ACC112 (cell line): ENCODE data around the gene WNT2B.

Source experiments
- H2AFZ ChIP-seq: fragments of 200-600 bp; sonication (generic); one replicate; pipeline ENCODE4 v1.6.0; 2017; ENCODE audit warnings: antibody characterized with exemption, low read length; ENCODE audit not compliant: unreplicated experiment
- H3K27ac ChIP-seq: fragments of 200-600 bp; sonication (generic); 2 replicates; pipeline ENCODE4 v1.5.1; 2014; ENCODE audit warnings: low read depth, mild to moderate bottlenecking, antibody characterized with exemption, low read length, moderate library complexity
- H3K27me3 ChIP-seq: fragments of 200-600 bp; sonication (generic); 2 replicates; pipeline ENCODE4 v1.6.1; 2014; ENCODE audit warnings: mild to moderate bottlenecking, antibody characterized with exemption, low read length, moderate library complexity, mixed read lengths; ENCODE audit not compliant: insufficient read depth
- H3K36me3 ChIP-seq: fragments of 200-600 bp; sonication (generic); 2 replicates; pipeline ENCODE4 v1.6.1; 2016; ENCODE audit warnings: mild to moderate bottlenecking, antibody characterized with exemption, low read length, moderate library complexity, mixed read lengths; ENCODE audit not compliant: insufficient read depth
- H3K4me1 ChIP-seq: fragments of 200-600 bp; sonication (generic); one replicate; pipeline ENCODE4 v1.6.1; 2016; ENCODE audit warnings: low read length, mixed read lengths; ENCODE audit not compliant: insufficient read depth, unreplicated experiment, control insufficient read depth
- H3K4me3 ChIP-seq: fragments of 200-600 bp; sonication (generic); 2 replicates; pipeline ENCODE4 v1.5.1; 2014; ENCODE audit warnings: mild to moderate bottlenecking, low read depth, low read length
- H3K79me2 ChIP-seq: fragments of 200-600 bp; sonication (generic); one replicate; pipeline ENCODE4 v1.6.0; 2016; ENCODE audit warnings: low read length; ENCODE audit not compliant: control insufficient read depth, unreplicated experiment, insufficient read depth

WNT2B gene

GRCh38 chr1:112542206-112542973, 33.6 kb downstream of the WNT2B start:
- Histone ChIP-seq H3K36me3 (peaks cover 7% of the 10 kb centered on the region; the same call in 1 of the 2 replicates), H3K79me2 (no peaks in the 10 kb centered on the region), H2AFZ (no peak overlapping the region), H3K4me1 (peaks cover 33% of the 10 kb centered on the region), H3K27me3 (no peaks in the 10 kb centered on the region), H3K27ac (peak overlapping the region; percentile 5; the same call in 1 of the 2 replicates), H3K4me3 (no peak overlapping the region)

- H3K27me3 ChIP-seq, result no peaks in the 10 kb centered on the region
- H3K79me2 ChIP-seq, result no peaks in the 10 kb centered on the region
- no peak overlapping the region for H2AFZ ChIP-seq
- peaks cover 33% of the 10 kb centered on the region for H3K4me1 ChIP-seq
- H3K36me3 ChIP-seq, result peaks cover 13% of the 10 kb centered on the region; the same call in 1 of the 2 replicates
- H3K27ac ChIP-seq, result peak overlapping the region; percentile 100
- peak overlapping the region; percentile 54 for H3K4me3 ChIP-seq
Measured at GRCh38 chr1:112544011-112544688, 35.4 kb downstream of the WNT2B start.

GRCh38 chr1:112544751-112545150, 36.0 kb downstream of the WNT2B start:
- H3K27me3 ChIP-seq, result no peaks in the 10 kb centered on the region

GRCh38 chr1:112546076-112546475, 37.3 kb downstream of the WNT2B start:
- Histone ChIP-seq H3K36me3 (peaks cover 9% of the 10 kb centered on the region; the same call in 1 of the 2 replicates), H3K27me3 (no peaks in the 10 kb centered on the region), H3K4me1 (peaks cover 33% of the 10 kb centered on the region), H3K27ac (peak overlapping the region; percentile 100), H3K79me2 (no peaks in the 10 kb centered on the region), H3K4me3 (no peak overlapping the region), H2AFZ (no peak overlapping the region)

More at GRCh38 chr1:112544751-112545150, 36.0 kb downstream of the WNT2B start:
- Histone ChIP-seq H3K79me2 (no peaks in the 10 kb centered on the region), H3K4me3 (peak overlapping the region; percentile 54), H2AFZ (no peak overlapping the region), H3K36me3 (peaks cover 13% of the 10 kb centered on the region; the same call in 1 of the 2 replicates), H3K4me1 (peaks cover 33% of the 10 kb centered on the region), H3K27ac (peak overlapping the region; percentile 100)

- H3K4me1 ChIP-seq, result peaks cover 28% of the 10 kb centered on the region
- no peaks in the 10 kb centered on the region for H3K27me3 ChIP-seq
- peaks cover 15% of the 10 kb centered on the region for H3K36me3 ChIP-seq
- H3K4me3 ChIP-seq, result no peak overlapping the region
- no peak overlapping the region for H2AFZ ChIP-seq
- H3K27ac ChIP-seq, result no peak overlapping the region
- H3K79me2 ChIP-seq, result no peaks in the 10 kb centered on the region
Measured at GRCh38 chr1:112548547-112548946, 39.8 kb downstream of the WNT2B start.

GRCh38 chr1:112549590-112549989, 40.8 kb downstream of the WNT2B start:
- peaks cover 25% of the 10 kb centered on the region for H3K36me3 ChIP-seq
- H3K4me3 ChIP-seq, result no peak overlapping the region
- peaks cover 20% of the 10 kb centered on the region for H3K4me1 ChIP-seq
- H3K27me3 ChIP-seq, result no peaks in the 10 kb centered on the region
- no peaks in the 10 kb centered on the region for H3K79me2 ChIP-seq
- H3K27ac ChIP-seq, result no peak overlapping the region
- H2AFZ ChIP-seq, result no peak overlapping the region

GRCh38 chr1:112554411-112554810, 45.6 kb downstream of the WNT2B start:
- Histone ChIP-seq H3K4me3 (no peak overlapping the region), H3K79me2 (no peaks in the 10 kb centered on the region), H3K27ac (no peak overlapping the region), H3K27me3 (no peaks in the 10 kb centered on the region), H3K36me3 (peaks cover 29% of the 10 kb centered on the region), H3K4me1 (peaks cover 12% of the 10 kb centered on the region), H2AFZ (no peak overlapping the region)

GRCh38 chr1:112557385-112557784, 48.6 kb downstream of the WNT2B start:
- no peaks in the 10 kb centered on the region for H3K27me3 ChIP-seq

GRCh38 chr1:112558634-112559033, 49.9 kb downstream of the WNT2B start:
- no peak overlapping the region for H2AFZ ChIP-seq
- no peaks in the 10 kb centered on the region for H3K27me3 ChIP-seq
- peaks cover 20% of the 10 kb centered on the region for H3K36me3 ChIP-seq
- peaks cover 12% of the 10 kb centered on the region for H3K4me1 ChIP-seq
- peak overlapping the region; percentile 64; the same call in 1 of the 2 replicates for H3K27ac ChIP-seq
- no peak overlapping the region for H3K4me3 ChIP-seq
- no peaks in the 10 kb centered on the region for H3K79me2 ChIP-seq

More at GRCh38 chr1:112557385-112557784, 48.6 kb downstream of the WNT2B start:
- peak overlapping the region; percentile 64 for H3K27ac ChIP-seq
- H3K36me3 ChIP-seq, result peaks cover 29% of the 10 kb centered on the region
- H2AFZ ChIP-seq, result no peak overlapping the region
- no peaks in the 10 kb centered on the region for H3K79me2 ChIP-seq
- H3K4me1 ChIP-seq, result peaks cover 12% of the 10 kb centered on the region
- no peak overlapping the region; the same call in 1 of the 2 replicates for H3K4me3 ChIP-seq

- no peaks in the 10 kb centered on the region for H3K4me1 ChIP-seq
- H3K4me3 ChIP-seq, result no peak overlapping the region
- no peaks in the 10 kb centered on the region for H3K79me2 ChIP-seq
- H3K27me3 ChIP-seq, result no peaks in the 10 kb centered on the region
- H3K36me3 ChIP-seq, result peaks cover 15% of the 10 kb centered on the region
- no peak overlapping the region for H2AFZ ChIP-seq
- no peak overlapping the region for H3K27ac ChIP-seq
Measured at GRCh38 chr1:112563341-112563740, 54.6 kb downstream of the WNT2B start.
